HTR-8/SVneo (cell line): Measurements from ENCODE around the gene VPS37B.
"Not testable (repeated sequence)": the region's sequence is repeated elsewhere in the genome, so short reads cannot be mapped to it uniquely, and the experiment has no call there.

Source experiments
- DNase-seq: peaks from one replicate; pipeline ENCODE4 v3.0.0; 2011; ENCODE audit warnings: low spot score, mixed read lengths; ENCODE audit not compliant: insufficient read length
- FAIRE-seq: peaks from 2 replicates; lab custom pipeline; 2011; peaks lifted over from hg19 to GRCh38; lab: Jason Lieb, UNC

The VPS37B gene, protein sequence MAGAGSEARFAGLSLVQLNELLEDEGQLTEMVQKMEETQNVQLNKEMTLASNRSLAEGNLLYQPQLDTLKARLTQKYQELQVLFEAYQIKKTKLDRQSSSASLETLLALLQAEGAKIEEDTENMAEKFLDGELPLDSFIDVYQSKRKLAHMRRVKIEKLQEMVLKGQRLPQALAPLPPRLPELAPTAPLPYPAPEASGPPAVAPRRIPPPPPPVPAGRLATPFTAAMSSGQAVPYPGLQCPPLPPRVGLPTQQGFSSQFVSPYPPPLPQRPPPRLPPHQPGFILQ

DNA sequence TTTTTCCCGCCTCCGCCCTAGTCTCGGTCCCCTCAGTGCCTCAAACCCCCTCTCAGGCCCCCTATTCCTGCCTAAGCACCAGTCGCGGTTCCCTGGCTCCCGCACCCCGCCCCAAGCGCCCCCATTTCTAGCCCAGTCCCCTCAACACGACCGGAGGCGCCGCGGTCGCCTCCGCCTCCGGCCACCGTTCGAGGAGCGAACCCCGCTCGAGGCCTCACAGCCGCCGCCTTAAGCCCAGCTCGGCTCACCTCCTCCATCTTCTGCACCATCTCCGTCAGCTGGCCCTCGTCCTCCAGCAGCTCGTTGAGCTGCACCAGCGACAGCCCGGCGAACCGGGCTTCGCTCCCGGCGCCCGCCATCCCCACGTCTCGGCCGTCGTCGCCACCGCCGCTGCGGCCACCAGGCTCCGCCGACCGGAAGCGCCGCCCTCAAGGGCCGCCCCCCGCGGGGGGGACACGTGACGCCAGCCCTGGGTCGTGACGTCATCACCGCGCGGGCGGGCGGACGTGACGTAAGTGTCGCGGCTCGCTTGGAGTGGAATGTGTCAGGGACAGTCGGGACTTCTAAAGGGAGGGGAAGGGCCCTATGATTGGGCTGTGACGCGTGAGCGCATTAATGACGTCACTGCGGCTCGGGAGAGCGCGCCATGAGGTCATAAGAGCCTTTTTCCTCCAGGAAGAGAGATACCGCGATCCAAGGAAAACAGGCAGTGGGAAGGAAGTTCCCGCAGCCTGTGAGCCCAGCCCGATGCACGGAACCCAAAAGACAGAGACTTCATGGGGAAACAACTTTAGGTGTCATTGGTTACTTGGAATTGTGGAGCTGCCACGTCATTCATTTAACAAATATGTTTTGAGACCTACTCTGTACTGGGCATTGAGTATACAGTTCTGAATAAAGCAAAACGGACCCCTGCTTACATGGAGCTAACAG is at the start of gene VPS37B:
Gene VPS37B (minus strand): TSS at position 421 of the 933 bp plus-strand sequence. CDS start 62 bp downstream, at position 359.
- DNase-seq (peak; percentile 85), FAIRE-seq (peak; percentile 96)

DNA sequence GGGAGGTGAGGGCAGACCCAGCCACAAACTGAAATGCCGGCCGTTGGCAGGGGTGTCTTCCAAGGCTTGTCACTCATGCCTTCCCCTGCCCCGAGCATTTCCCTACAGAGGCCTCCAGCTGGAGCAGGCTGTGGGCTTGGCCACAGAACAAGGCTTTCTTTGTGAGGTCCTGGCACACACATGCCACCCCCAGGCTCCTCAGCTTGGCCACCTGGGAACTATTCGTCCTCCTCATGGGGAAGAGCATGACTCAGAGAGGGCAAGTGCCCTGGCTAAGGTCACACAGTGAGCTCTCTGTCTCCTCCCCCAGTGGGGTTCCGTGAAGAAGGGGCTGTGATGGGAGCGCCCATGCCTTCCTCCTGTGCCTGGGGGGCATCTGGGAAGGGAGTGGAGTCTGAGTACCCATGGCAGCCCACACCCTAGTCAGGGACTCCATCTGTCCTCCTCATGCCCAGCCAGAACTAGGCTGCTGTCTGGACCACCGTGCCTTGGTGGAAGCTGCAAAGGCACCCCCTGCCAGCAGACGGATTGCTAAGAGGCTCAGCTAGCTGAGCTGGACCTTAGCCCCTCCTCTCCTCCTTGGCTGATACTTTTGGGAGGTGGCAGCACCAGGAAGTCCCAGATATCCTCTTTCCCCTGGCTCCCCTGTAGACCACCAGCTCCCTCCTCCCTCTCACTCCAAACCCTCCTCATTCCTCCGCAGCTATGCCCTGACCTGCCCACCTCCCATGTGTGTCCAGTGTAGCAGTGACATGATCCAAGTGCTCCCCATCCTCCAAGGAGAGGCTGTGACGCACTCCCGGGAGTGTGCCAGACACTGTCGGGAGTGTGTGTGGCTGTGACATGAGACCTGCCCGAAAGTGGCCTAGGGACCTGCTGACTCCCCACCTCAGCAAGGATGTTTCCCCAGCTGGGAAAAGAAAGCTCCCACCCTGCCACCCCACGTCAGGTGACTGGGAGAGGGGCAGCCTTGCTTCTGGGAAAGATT is 49.0 kb upstream of the VPS37B start:
- FAIRE-seq (no peak), DNase-seq (no peak)

DNA sequence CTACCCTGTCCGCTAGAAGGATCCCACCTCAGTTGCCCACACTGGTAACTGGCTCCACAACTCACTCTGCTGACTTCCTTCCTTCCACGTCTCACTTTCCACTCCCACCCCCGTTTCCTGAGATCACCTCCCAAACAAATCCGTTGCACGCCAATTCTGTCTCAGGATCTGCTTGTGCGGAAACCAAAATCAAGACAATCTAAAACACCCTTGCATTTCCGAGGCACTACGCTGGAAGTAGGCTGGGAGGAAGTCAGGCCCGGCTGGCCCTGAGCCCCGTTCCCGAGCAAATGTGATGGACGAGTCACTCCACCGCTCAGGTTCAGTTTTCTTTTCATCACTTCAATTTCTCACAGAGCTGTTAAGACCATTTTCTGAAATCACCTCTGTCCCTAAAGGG is 47.3 kb upstream of the VPS37B start:
- FAIRE-seq, result no peak
- DNase-seq, result no peak

DNA sequence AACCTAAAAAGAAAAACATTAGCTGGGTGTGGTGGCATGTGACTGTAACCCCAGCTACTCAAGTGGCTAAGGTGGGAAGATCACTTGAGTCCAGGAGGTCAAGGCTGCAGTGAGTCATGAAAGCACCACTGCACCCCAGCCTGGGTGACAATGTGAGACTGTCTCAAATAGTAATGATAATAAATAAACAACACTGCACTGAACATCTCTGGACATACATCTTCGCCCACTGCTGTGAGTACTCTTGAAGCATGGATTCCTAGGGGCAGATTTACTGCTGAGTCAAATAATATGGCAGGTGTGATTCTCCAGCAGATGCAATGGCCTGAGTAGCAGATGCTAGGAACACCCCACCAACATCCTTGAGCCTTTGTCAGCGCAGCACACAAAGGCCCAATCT is 46.7 kb upstream of the VPS37B start:
- DNase-seq, result no peak
- FAIRE-seq, result no peak

DNA sequence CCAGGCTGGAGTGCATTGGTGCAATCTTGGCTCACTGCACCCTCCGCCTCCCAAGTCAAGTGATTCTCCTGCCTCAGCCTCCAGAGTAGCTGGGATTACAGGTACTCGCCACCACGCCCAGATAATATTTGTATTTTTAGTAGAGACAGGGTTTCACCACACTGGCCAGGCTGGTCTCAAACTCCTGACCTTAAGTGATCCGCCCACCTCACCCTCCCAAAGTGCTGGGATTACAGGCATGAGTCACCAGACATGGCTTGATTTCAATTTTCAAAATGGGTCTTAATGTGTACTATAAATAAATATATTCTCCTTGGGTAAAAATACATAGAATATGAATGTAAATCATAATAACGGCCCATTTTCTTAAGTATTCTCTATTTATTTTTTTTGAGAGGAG is 45.4 kb upstream of the VPS37B start:
- not testable (repeated sequence) for DNase-seq, FAIRE-seq

DNA sequence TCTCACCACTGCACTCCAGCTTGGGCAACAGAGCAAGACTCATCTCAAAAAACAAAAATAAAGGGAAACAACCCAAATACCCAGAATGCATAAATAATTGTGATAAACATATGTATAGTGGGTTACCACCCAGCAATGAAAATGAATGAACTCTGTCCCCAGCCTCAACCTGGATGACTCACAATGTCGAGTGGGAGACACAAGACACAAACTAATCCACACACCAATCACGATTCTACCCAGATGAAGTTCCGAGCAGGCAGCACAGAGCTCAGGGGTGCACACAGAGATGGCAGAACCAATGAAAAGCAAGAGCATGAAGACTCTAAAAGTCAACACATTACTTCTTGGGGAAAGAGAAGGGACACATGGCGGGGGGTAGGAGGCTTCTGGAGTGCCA is 43.2 kb upstream of the VPS37B start:
- DNase-seq (no peak), FAIRE-seq (no peak)

DNA sequence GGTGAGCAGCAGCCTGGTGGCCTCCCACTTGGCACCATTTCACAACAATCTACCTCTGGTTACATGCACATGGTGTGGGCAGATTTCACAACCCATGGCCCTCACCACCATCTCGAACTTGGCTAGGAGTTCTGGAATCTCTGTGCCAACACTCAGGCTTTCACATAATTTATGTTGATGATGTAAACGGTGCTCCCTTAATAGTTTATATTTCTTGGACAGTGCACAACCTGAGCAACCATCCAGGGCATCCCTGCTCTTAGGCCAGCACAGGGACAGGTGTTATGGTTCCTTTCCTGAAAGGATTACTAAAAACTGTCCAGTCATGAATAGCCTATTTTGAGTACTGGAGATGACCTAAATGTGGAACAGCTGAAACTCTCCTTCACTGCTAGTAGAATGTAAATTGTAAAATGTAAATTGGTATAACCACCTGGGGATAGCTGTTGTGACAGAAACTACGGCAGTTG is 41.7 kb upstream of the VPS37B start:
- DNase-seq (no peak), FAIRE-seq (no peak)

DNA sequence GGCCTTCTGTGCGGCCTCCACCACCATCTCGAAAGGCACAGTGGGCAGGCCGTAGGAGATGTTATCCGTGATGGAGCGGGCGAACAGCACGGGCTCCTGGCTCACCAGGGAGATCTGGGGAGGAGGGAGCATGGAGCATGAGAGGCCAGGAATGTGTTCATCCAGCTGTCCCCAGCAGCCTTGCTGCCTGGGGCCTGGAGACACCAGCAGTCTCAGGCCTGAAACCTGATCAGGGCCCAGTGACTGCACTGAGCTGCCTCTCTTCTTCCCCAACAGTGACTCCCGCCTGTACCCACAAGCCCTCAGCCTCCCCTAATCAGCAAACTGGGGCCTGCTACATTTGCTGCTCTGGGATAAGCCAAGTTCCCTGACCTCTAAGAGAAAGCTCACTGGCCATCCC is 39.4 kb upstream of the VPS37B start:
- no peak for FAIRE-seq

DNA sequence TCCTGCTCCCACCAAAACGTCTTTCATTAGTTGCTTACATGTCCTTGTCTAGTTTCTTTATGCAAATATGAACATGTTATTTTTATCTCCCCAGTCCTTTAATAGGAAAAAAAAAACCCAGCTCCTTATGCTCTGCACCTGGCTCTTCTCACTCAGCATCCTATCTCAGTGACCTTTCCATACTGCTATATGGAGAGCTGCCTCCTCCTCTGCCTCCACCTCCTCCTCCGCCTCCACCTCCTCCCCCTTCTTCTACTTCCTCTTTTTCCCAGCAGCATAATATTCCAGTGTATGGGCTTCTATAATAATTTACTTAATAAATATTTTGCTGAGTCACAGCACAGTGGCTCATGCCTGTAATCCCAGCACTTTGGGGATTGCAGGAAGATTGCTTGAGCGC is 38.8 kb upstream of the VPS37B start:
- no peak for DNase-seq
- no peak for FAIRE-seq

More for the DNA sequence above, 39.4 kb upstream of the VPS37B start:
- no peak for DNase-seq

DNA sequence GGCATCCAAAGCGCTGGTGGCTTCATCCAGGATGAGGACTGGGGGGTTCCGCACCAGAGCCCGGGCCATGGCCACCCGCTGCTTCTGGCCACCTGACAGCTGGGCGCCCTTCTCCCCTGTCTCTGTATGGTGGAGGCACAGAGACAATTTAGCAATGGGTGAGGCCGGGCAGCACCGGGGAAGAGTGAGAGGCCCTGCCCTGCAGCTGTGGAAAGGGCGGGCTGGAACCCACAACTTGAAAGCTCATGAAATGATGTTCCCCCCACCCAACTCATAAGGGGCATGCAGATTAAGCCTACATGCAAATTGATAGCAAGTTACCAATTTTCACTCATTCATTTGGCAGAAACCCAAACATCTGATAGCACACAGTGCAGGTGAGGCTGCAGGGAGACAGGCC is 36.3 kb upstream of the VPS37B start:
- DNase-seq, result no peak
- FAIRE-seq, result no peak

DNA sequence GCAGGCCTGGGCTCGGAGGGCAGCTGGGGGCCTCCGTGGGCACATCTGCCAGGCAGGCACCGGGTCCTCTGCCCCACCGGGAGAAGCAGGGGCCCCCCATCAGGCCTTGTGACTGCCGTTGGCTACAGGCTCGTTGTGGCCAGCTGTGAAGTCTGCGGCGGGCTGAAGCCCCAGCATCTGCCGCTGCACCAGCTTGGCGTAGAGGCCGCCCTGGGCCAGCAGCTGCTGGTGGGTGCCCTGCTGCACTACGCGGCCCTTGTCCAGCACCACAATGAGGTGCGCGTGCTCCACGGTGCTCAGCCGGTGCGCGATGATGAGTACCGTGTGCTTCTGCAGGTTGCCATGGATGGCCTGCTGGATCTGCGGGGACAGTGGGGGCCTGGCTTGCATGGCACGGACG is 33.9 kb upstream of the VPS37B start:
- DNase-seq, result no peak

DNA sequence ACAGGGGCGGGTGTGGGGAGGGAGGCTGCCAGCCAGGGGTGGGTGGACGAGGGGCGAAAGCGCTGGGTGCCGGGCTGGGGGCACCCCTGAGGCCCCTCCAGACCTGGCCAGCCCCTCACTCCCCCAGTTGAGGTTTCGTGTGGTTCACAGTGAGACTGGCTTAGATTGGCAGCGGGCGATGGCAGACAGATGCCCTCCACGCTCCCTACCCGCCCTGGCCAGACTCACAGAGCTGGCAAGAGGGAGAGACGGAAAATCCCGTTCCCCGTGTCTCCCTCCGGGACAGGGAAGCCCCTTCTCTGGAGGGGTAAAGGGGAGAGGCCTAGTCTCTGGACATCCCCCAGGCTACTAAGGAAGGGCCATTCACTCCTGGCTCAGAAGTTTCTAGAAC is 33.2 kb upstream of the VPS37B start:
- FAIRE-seq (no peak), DNase-seq (no peak)

More for the DNA sequence above, 33.9 kb upstream of the VPS37B start:
- no peak for FAIRE-seq

DNA sequence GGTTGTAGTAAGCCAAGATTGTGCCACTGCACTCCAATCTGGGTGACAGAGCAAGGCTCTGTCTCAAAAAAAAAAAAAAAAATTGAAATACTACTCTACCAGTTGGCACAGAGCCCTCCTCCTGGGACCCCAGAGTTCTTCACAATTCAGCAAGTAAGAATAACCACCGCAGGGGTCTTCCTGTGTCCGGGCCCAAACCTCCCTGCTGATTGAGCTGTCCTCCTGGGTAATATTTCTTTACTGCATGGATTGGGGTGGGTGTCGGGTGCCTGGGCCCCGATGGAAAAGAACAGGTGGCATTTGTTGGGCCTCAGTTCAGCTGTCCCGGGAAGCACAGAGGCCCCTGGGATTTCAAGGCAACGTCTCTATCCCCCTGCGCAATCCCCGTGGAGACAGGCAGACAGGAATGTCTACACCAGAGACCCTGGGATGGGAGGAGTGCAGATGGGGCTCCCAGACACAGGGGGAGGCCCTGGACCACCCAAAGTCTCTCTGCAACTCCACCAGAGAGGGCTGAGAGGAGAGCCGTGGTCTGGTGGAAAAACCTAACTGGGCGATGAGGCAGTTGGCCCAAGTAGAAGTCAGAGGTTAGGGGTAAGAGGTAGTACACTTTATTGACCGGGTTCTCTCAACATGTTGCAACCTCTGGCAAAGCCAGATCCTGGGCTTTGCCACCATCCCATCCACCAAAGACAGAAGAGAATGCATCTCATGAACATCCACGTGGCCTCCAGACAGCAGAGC is 32.7 kb upstream of the VPS37B start:
- no peak for FAIRE-seq
- DNase-seq, result no peak

DNA sequence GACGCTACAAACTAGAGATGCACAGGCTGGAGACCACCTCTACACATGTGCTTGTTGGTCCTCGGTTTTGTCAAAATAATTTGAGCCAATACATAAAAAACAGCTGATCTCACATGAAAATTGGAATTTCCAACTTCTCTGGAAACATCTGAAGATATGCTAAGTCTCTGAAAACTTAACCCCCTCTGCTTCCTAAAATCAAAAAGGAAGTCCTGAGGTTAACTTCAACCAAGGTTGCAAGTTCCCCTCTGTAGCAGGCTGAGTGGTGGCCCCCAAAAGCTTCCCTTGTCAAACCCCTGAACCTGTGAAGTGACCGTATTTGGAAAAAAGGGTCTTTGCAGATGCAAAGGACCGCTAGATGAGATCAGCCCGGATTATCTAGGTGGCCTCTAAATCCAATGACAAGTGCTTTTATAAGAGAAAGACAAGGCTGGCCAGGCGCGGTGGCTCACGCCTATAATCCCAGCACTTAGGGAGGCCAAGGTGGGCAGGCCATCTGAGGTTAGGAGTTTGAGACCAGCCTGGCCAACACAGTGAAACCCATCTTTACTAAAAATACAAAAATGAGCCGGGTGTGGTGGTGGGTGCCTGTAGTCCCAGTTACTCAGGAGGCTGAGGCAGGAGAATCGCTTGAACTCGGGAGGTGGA is 32.0 kb upstream of the VPS37B start:
- FAIRE-seq, result no peak
- DNase-seq, result no peak

DNA sequence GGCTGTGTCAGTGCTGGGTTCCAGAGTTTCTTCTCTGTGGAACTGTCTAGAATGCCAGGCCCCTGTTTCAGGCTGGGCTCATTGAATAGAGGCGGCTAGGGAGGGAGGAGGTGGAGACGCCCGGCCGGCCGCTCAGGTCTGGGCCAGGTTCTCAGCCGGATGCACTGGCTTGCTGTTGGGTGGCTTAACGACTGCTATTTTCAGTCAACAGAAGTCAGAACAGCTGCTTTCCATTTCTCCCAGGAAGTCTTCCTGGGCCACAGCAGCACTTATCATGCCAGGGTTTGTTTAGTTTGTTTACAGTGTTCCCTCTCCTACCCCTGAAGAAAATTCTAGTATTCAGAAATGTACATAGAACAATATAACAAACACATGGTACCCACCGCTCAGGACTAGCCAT is 26.0 kb upstream of the VPS37B start:
- FAIRE-seq, result no peak
- DNase-seq, result no peak

DNA sequence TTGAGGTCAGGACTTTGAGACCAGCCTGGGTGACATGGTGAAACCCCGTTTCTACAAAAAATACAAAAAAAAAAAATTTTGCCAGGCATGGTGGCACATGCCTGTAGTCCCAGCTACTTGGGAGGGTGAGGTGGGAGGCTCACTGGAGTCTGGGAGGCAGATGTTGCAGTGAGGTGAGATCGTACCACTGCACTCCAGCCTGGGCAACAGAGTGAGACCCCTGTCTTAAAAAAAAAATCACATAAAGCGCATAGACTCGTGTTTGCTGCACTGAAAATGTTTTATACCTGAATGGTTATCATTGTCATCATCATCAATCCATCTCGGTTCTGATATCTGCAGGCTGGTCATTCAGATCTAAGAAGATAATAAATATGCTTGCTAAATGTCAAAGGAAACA is 24.8 kb upstream of the VPS37B start:
- FAIRE-seq (no peak), DNase-seq (no peak)

DNA sequence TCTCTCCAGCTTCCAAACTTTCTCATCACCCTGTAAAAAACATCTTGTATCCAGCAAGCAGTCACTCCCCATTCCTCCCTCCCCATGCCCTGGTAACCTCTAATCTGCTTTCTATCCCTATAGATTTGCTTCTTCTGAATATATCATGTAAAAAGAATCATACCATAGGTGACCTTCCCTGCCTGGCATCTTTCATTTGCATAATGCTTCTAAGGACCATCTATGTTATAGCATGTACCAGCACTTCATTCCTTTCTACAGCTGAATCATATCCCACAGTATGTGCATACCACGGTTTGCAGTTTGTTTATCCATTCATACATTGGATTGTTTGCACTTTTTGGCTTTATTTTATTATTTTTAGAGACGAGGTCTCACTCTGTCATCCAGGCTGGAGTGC is 22.9 kb upstream of the VPS37B start:
- FAIRE-seq (no peak), DNase-seq (no peak)

DNA sequence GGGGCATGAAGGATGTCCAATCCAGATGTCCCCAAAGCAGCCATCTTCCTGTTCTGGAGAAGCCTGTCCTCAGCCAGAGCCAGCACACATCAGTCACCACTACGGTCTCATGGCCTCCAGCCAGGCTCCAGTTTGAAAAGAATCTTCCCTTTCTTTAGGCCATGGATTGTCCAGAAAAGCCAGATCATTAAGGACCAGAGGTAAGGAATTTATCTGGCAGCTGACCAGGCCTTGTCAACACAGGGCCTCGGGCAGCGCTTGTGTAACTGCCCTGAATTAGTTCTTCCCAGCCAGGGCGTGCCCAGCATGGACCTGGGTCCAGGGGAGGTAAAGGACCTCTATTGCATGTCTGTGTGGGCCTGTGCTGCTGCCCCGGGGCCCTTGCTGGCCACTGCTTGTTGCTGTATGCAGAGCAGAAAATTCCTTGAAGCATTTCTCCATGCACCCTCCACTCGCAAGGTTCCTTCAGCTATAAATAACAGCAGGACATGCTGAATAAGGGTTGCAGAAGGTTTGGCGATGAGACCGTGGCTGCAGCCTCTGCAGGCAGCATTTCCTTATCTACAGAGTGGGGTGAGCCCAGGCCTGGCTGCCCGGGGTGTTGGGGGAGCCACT is 21.7 kb upstream of the VPS37B start:
- FAIRE-seq (no peak), DNase-seq (peak; percentile 53)
